HG03558 (cell line): ENCODE data around the gene HMOX1.
"Not testable (repeated sequence)": the region's sequence is repeated elsewhere in the genome, so short reads cannot be mapped to it uniquely, and the experiment has no call there.

Source experiments
- ATAC-seq: cut with Tn5 transposase; IDR thresholded peaks from one replicate; pipeline ENCODE4 v1.9.1; 2021; ENCODE audit warnings: moderate number of reproducible peaks; ENCODE audit not compliant: unreplicated experiment; ENCODE audit errors: extremely low read depth

HMOX1 gene

DNA sequence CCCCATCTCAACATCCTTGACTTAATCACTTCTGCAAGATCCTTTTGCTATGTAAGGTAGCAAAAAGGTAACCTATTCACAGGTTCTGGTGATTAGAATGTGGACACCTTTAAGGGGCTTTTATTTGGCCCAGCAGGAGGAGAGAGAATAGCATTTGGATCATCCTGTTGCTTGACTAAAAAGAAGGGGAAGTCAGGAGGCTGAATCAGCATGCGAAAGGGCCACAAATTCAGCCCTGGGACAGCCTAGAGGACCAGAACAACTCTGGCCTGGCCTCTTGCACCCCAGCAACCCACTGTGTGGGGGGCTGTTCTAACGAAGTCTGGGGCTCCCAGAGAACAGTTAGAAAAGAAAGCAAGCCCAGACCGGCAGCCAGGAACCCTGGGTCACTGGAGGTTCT, 3.2 kb upstream of the HMOX1 start:
- no peak for ATAC-seq

DNA sequence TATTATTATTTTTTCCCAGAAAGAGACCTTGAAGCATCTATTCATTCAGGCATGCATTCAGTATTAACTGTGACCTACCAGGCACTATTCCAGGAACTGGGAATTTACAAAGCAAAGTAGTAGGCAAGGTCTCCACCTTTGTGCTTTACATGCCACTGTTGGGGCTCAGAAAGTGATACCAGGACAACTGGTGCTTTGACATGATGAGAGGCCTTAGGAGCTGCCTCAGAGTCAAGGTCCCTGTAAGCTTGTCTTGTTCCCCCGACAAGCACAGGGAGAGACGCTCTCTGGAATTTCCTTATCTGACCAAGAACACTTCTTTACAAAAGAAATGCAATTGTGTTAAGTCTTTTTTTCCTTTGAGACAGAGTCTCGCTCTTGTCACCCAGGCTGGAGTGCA, 2.3 kb upstream of the HMOX1 start:
- no peak for ATAC-seq

DNA sequence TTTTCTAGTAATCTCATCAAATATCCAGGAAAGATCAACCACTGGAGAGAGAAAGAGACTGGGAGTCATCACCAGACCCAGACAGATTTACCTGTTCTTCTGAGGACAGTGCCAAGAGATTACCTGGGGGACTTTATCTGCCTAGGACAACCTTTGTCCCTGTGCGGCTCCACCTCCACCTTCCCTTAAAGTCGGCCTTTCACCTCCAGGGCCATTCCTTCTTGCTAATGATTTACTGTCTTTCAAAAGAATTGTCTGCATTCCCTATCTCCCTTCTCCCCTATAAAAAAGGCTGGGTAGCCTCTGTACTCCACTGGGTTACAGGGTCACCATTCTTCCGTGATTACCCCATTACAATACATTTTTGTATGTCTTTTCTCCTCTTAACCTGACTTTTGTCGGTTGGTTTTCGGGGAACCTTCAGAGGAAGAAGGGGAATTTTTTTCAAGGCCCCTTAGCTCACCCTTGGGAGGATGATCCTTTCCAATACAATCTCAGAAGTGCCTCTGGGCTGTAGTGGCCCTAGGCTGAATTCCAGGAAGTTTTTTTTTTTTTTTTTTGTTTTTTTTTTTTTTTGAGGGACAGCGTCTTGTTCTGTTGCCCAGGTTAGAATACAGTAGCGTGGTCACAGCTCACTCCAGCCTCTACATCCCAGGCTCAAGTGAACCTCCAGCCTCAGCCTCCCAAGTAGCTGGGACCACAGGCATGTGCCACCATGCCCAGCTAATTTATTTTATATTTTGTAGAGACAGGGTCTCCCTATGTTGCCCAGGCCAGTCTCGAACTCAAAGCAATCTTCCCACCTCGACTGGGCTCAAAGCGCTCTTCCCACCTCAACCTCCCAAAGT, 1.5 kb upstream of the HMOX1 start:
- ATAC-seq: no peak

DNA sequence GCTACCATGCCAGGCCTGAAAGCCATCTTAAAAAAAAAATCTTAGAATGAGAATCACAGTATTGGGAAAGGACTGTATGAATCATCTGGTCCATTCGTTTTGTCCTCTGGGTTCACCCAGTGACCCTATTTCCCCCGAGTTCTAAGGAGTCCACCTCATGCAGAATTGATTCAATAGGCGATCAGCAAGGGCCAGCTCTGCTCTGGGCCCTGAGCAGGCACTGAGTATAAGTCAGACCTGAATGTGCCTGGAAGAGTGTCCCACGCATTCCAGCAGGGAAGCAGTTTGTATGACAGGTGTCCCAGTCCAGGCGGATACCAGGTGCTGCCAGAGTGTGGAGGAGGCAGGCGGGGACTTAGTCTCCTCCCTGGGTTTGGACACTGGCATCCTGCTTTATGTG, 883 bp upstream of the HMOX1 start:
- no peak for ATAC-seq

DNA sequence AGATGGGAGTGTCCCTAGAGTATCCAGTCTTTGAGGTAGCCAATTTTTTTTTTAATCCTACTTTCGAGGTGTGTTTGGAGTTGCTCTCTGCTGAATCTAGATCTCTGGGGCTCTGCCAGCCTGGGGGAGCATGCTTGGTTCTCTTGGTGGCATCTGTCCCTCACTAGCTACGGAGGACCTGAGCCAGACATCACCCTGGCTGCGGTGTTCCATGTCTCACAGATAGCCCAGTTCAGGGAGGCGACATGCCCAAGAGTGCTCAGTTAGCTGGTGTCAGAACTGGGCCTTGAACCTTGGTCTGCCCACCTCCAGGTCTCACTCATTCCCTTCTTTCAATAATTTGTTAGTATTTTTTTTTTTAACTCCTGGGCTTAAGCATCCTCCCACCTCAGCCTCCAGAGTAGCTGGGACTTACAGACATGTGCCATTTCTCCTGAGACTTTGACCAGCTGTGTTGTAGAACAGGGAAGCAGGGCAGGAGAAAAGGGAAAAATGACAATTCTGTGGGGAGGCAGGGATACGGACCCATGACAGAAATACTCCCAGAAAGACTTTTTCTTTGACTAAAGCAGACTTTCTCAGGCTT, 621 bp downstream of the HMOX1 start:
- ATAC-seq: no peak

DNA sequence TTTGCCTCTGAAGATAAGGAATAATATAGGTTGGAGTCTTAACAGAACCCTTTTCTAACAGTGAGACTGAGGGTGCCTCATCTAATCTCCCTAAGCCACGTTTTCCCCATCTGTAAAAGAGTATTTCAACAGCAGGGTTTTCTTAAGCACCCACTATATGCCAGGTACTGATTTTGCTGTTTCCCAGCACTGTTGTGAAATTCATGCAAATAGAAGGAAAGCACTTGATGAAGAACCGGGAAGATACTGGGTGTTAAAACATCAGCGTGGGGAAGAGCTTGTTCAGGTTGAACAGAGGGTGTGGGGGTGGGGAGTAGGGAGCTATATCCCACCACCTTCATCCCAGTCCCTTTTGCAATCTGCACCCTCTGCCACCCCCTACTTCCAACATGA, 2.8 kb downstream of the HMOX1 start:
- no peak for ATAC-seq

DNA sequence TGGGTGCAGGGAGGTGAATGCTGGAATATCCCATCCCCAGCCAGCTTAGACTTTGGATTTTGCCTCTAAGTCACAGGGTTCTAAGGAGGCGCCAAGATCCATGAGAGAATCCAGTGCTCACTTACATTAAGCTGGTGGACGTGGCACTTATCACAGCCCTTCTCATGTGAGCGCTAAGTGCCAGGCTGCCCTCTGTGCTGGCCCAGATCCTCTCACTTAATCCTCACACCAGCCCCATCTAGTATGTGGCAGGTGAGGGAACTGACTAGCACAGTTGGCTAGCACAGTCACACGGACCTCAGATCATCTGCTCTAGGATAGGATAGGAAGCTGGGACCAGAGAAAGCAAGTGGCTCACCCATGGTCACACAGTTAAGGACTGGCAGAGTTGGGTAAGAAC, 3.6 kb downstream of the HMOX1 start:
- ATAC-seq: no peak

DNA sequence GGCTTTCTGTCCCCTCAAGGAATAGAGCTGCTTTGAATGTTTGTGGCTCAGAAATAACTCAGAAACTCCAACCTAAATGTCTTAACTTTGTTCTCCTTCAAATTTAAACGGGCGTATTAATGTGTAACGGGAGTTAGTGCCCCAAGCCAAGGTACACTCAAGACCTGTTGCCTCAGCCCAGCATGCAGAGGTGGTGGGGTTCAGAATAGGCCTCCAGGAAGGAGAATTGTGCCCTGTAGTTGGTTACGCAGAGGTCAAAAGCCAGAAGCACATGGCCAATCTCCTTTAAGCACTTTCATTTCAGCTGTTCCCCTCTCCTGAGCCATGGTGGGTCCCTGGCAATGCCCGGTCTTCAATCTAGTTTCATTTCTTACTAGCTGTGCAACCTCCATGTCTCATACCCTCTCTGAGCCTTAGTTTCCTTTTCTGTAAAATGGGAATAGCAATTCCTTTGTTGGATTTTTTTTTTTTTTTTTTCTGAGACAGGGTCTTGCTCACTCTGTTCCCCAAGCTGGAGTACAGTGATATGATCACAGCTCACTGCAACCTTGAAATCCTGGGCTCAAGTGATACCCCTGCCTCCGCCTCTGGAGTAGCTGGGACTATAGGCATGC, 4.2 kb downstream of the HMOX1 start:
- ATAC-seq: no peak

DNA sequence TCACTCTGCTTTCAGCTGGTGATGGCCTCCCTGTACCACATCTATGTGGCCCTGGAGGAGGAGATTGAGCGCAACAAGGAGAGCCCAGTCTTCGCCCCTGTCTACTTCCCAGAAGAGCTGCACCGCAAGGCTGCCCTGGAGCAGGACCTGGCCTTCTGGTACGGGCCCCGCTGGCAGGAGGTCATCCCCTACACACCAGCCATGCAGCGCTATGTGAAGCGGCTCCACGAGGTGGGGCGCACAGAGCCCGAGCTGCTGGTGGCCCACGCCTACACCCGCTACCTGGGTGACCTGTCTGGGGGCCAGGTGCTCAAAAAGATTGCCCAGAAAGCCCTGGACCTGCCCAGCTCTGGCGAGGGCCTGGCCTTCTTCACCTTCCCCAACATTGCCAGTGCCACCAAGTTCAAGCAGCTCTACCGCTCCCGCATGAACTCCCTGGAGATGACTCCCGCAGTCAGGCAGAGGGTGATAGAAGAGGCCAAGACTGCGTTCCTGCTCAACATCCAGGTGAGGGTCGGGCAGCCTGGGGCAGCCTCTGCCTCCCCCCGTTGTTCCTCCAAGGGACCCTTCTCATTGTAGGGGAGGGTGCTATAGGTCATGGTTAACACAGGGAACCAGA, 5.9 kb downstream of the HMOX1 start:
- no peak for ATAC-seq

DNA sequence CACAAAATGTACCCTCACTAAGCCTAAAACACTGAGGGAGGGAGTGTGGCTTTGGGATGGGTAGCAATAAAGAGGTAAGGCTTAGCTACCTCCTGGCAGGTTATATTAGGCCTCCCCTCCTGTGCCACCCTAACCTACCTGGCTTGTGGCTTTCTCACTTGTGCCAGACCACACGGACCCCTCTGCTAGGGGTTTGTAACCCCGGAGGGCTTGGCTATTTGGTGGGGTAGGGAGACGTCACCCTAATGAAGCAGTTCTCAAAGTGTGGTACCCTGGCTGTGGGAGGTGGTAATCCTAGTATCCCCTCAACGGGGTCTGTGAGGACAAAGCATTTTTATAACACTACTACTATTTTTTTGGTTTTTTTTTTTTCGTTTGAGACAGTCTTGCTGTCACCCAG, 10.0 kb downstream of the HMOX1 start:
- no peak for ATAC-seq

DNA sequence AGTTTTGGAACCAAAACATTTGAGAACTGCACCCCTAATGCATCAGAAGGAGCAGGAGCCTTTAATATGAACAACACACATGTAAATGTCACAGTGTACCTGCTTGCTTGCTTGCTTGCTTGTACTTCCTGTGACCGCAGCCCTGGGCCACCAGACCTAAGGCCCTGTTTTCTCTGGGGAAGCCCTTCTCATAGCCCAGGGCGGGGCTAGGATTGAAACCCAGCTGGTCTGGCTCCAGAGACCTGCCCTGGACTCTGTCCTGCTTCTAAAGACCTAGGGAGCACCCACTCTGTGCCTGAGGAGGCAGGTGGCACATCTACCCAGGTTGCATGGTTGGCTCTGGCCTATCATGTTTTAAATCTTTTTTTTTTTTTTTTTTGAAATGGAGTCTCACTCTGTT, 11.5 kb downstream of the HMOX1 start:
- ATAC-seq: no peak

DNA sequence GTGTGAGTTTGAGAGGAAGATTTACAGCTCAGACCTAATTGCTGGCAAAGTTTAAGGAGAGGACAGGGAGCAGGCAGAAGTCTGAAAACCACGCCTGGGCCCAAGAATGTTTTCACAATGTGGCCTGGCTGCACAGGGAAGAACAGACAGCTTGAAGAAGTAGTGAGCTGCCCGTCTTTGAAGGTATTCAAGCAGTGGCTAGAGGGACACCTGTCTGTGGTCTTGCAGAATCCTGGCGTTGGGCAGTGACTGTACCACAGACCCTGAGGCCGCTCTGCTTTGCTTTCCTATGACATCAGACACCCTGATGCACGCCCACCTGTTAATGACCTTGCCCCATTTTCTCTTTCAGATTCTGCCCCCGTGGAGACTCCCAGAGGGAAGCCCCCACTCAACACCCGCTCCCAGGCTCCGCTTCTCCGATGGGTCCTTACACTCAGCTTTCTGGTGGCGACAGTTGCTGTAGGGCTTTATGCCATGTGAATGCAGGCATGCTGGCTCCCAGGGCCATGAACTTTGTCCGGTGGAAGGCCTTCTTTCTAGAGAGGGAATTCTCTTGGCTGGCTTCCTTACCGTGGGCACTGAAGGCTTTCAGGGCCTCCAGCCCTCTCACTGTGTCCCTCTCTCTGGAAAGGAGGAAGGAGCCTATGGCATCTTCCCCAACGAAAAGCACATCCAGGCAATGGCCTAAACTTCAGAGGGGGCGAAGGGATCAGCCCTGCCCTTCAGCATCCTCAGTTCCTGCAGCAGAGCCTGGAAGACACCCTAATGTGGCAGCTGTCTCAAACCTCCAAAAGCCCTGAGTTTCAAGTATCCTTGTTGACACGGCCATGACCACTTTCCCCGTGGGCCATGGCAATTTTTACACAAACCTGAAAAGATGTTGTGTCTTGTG, 12.5 kb downstream of the HMOX1 start:
- ATAC-seq: no peak

DNA sequence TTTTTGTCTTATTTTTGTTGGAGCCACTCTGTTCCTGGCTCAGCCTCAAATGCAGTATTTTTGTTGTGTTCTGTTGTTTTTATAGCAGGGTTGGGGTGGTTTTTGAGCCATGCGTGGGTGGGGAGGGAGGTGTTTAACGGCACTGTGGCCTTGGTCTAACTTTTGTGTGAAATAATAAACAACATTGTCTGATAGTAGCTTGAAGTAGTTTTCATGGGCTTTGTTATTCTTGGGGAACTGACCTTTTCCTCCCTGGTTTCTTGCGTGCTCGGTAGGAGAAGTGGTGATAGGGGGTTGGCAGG, 13.1 kb downstream of the HMOX1 start:
- ATAC-seq: no peak

DNA sequence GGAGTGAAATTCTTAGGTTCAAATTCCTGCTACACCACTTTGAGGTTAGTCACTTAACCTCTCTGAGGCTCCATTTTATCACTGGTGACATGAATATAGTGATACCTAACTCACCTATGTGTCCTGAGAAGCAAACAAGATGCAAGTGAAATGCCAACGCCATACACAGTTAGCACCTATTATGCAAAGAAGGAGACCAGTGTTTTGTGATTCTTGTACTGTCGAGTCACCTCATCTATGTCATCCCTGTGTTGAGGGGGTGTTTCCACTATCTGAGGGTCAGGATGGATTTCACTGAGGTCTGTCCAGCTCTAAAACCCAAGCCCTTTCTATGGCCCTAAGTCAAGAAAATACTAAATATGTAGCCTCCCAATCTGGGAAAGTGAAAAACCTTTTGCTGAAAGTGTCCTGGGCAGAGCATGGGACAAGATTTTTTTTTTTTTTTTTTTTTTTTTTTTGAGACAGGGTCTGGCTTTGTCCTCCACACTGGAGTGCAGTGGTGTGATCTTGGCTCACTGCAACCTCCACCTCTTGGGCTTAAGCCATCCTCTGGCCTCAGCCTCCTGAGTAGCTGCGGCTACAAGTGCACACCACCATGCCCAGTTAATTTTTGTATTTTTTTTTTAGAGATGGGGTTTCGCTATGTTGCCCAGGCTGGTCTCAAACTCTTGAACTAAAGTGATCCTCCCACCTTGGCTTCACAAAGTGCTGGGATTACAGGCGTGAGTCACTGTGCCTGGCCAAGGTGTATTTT, 14.1 kb downstream of the HMOX1 start:
- no peak for ATAC-seq

DNA sequence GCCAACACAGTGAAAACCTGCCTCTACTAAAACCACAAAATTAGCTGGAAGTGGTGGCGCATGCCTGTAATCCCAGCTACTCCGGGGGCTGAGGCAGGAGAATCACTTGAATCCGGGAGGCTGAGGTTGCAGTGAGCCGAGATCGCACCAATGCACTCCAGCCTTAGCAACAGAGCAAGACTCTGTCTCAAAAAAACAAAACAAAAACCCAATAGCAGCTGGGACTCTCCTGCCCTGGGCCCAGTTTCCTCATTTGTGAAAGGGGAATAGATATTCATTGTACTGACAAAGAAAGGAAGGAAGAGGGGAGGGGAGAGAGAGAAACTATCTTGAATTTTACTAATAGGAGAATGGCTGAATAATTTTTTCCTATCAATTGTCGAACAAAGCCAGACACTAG, 15.7 kb downstream of the HMOX1 start:
- ATAC-seq: not testable (repeated sequence)

DNA sequence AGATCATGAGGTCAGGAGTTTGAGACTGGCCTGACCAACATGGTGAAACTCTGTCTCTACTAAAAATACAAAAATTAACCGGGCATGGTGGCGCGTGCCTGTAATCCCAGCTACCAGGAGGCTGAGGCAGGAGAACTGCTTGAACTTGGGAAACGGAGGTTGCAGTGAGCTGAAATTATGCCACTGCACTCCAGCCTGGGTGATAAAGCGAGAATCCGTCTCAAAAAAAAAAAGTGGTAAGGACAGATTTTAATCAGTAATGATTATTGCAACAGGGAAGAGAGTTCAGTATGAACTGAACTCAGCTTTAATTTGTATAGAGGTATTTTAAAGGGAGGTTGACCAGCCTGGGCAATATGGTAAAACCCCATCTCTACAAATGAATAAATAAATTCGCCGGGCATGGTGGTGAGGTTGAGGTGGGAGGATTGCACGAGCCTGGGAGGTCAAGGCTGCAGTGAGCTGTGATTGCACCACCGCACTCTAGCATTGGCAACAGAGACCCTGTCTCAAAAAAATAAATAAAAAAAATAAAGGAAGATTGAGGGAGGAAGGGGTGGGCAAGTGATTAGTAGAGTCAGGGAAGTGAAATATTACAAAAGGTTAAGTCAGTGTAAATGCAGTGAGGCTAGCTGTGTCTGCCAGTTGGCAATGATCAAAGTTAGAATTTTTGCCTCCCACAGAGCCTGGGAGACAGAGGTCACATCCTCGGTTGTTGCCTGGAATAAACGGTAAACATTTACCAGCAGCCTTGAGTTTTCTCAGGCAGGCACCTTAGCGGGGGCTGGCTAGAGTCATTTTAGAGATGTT, 16.4 kb downstream of the HMOX1 start:
- no peak for ATAC-seq

DNA sequence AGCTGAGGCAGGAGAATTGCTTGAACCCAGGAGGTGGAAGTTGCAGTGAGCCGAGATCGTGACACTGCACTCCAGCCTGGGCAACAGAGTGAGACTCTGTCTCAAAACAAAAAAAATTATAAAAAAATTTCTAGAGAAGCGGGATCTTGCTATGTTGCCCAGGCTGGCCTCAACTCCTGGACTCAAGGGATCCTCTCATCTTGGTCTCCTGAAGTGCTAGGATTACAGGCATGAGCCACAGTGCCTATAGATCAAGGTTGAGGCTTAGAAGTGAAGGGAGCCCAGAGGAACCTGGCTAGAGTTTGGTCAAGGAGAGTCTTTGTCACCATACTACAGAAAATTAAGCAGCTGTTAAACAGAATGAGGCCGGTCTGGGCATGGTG, 17.7 kb downstream of the HMOX1 start:
- ATAC-seq: no peak

DNA sequence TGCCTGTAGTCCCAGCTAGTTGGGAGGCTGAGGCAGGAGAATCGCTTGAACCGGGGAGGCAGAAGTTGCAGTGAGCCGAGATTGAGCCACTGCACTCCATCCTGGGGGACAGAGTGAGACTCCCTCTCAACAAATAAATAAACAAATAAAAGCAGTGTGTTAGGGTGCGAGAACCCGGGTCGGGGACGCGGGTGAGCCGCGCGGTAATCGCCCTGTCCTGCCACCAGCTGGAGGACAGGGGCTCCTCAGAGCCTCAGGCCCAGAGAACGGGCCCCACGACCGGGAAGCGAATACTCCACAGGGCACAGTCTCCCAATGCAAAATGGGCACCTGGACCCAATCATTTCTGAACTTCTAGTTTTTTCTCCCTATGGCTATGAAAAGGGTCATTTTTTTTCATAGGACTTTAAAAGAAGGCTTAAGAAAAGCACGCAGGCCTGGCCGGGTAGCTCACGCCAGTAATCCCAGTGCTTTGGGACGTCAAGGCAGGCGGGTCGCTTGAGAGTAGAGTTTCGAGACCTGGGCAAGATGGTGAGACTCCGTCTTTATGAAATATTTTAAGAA, 18.3 kb downstream of the HMOX1 start:
- no peak for ATAC-seq
